AG09319 (cell line): ENCODE measurements around the gene DIAPH2.

Source experiments
- DNase-seq: peaks from one replicate; pipeline ENCODE4 v3.0.0-alpha.2; 2010; ENCODE audit warnings: low read depth; ENCODE audit errors: extremely low read depth
- TF ChIP-seq, protein P1 (sequence below): IDR thresholded peaks from 2 replicates; pipeline ENCODE4 v1.5.1; 2011; ENCODE audit warnings: low read depth, mild to moderate bottlenecking, inconsistent platforms, low read length, moderate library complexity

DIAPH2 gene

DNA sequence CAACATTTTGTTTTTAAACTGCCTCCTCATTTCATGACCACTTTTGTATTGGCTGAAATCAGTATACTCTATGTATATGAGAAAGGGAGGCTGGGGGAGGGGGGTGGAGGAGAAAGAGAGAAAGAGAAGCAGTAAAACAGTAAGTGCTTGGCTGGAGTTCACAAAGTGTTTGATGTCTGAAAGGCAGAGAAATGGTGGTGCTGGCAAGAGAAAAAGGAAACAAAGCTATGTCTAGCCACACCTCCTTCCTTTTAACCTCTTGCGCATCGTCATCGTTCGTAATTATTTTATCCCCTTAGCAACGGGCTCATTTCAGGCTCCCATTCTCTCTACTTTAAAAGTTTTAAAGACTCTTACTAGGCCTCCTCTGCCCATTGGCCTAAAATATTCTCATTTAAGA lies 224.6 kb downstream of the DIAPH2 start:
- DNase-seq: no peak
- TF ChIP-seq, protein P1, sequence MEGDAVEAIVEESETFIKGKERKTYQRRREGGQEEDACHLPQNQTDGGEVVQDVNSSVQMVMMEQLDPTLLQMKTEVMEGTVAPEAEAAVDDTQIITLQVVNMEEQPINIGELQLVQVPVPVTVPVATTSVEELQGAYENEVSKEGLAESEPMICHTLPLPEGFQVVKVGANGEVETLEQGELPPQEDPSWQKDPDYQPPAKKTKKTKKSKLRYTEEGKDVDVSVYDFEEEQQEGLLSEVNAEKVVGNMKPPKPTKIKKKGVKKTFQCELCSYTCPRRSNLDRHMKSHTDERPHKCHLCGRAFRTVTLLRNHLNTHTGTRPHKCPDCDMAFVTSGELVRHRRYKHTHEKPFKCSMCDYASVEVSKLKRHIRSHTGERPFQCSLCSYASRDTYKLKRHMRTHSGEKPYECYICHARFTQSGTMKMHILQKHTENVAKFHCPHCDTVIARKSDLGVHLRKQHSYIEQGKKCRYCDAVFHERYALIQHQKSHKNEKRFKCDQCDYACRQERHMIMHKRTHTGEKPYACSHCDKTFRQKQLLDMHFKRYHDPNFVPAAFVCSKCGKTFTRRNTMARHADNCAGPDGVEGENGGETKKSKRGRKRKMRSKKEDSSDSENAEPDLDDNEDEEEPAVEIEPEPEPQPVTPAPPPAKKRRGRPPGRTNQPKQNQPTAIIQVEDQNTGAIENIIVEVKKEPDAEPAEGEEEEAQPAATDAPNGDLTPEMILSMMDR: no peak

- TF ChIP-seq, protein P1: no peak
- no peak for DNase-seq
Measured at GRCh38 chrX:96918864-96919263, 234.2 kb downstream of the DIAPH2 start.

- DNase-seq: no peak
- TF ChIP-seq, protein P1: no peak
Measured at GRCh38 chrX:96919672-96920071, 235.0 kb downstream of the DIAPH2 start.

GRCh38 chrX:96924581-96924980 lies 239.9 kb downstream of the DIAPH2 start:
- TF ChIP-seq, protein P1: no peak
- DNase-seq: no peak

- TF ChIP-seq, protein P1: no peak
- DNase-seq: no peak
Measured at GRCh38 chrX:96929036-96929435, 244.4 kb downstream of the DIAPH2 start.

DNA sequence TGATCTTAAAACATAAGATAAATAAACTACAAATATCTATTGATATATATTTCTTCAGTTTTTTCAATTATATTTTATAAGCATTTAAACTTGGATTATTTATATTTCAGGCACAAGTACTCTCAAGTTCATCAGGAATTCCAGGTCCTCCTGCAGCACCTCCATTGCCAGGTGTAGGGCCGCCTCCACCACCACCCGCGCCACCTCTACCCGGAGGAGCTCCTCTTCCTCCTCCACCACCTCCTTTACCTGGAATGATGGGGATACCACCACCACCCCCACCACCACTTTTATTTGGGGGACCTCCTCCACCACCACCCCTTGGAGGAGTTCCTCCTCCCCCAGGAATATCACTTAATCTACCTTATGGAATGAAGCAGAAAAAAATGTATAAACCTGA lies 273.1 kb downstream of the DIAPH2 start:
- no peak for DNase-seq

DNA sequence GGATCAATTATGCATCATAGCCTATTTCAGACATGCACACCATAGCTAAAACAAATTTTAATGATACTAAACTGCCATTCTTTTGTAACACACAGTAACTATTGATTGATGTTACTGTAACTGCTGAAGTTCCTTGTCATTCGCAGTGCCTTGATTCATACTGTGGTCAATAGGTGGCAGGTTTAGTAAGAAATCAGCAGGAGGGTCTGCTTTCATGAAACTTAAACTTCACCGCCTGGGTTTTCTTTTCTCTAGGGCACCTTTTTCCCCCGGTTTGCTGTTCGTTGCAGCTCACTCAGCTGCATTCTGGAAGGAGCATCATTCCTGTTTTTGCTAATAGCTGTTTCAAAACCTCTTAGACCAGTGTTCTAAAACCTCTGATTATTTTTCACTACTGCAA lies 287.2 kb downstream of the DIAPH2 start:
- DNase-seq: no peak
- TF ChIP-seq, protein P1: no peak

More for the DNA sequence above, 273.1 kb downstream of the DIAPH2 start:
- TF ChIP-seq, protein P1: no peak
